Activated naive CD8-positive, alpha-beta T cell treated with anti-CD3 and anti-CD28 coated beads, Interleukin-2, amount 10 ng/mL, durations not matched to agents 7 days and 5 days (primary cell): ENCODE measurements around the gene VCP. TPM values are rescaled to one million over a fixed set of nuclear protein-coding genes. Genes with fewer than 3 reads are reported as not detected.
"Not testable (repeated sequence)": the region's sequence is repeated elsewhere in the genome, so short reads cannot be mapped to it uniquely, and the experiment has no call there.

Source experiments
- ATAC-seq: fragments of 150-1000 bp; cut with Tn5 transposase; one replicate; pipeline ENCODE4 v1.10.0; 2021; ENCODE audit warnings: low read depth, moderate library complexity
- POLR2A ChIA-PET: fragments of 350-600 bp; sonication (Branson Sonifier 250); formaldehyde crosslinking; loops from one replicate; lab custom pipeline; 2021; ENCODE audit warnings: antibody characterized with exemption; lab: Charles Lee
- DNase-seq: peaks from one replicate; pipeline ENCODE4 v3.0.0; 2021
- H3K27ac Mint-ChIP-seq: one replicate; pipeline ENCODE4 v1.8.0; 2022; ENCODE audit warnings: mild to moderate bottlenecking, mixed read lengths
- H3K27me3 Mint-ChIP-seq: one replicate; pipeline ENCODE4 v1.8.0; 2022; ENCODE audit warnings: mild to moderate bottlenecking, moderate library complexity, mixed read lengths
- H3K36me3 Mint-ChIP-seq: one replicate; pipeline ENCODE4 v1.8.0; 2021; ENCODE audit warnings: mild to moderate bottlenecking, mixed read lengths
- H3K4me1 Mint-ChIP-seq: one replicate; pipeline ENCODE4 v1.8.0; 2021; ENCODE audit warnings: mixed read lengths
- H3K4me3 Mint-ChIP-seq: one replicate; pipeline ENCODE4 v1.8.0; 2022; ENCODE audit warnings: mild to moderate bottlenecking, moderate library complexity, mixed read lengths
- H3K9me3 Mint-ChIP-seq: one replicate; pipeline ENCODE4 v1.8.0; 2021; ENCODE audit warnings: mixed read lengths
- total RNA-seq, 2 experiments: library from RNA; stranded (reverse); gene quantifications; one replicate each; pipeline ENCODE4 v1.2.3, GENCODE V29; 2021

VCP gene
- total RNA-seq, 2 experiments from 2014 or later, result 183 to 189 TPM

DNA sequence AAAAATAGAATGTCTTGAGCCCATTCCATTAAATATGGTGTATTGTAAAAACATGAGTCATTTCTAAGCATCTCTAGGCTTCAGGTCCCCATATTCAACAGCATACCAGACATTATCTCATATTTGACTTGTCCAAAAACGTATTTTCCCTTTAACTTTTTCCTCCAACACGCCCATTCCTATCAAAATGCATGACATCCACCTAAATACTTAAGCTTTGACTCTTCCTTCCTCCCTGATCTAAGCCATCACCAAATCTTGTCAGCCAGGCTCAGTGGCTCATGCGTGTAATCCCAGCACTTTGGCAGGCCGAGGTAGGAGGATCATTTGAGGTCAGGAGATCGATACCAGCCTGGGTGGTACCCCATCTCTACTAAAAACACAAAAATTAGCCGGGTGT, 23.9 kb downstream of the VCP start:
- H3K27me3 Mint-ChIP-seq, result no peaks in the 10 kb centered on the region
- no peak overlapping the region for H3K4me3 Mint-ChIP-seq
- no peak overlapping the region for H3K27ac Mint-ChIP-seq

DNA sequence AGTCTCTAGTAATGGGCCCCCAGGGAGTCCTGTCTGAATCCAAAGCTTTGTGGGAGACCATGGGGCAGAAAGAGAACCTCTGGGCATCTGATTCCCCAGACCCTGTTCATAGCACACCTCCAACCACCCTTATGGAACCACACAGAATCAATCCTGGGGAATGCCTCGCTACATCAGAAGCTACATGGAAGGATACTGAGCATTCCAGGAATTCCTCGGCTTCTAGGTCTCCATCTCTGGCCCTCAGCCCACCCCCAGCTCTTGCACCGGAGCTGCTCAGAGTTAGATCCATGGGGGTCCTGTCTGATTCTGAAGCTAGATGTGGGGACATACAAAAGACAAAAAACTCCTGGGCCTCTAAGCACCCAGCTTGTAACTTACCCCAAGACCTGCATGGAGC, 28.4 kb downstream of the VCP start:
- Mint-ChIP-seq H3K27ac (no peak overlapping the region), H3K9me3 (no peaks in the 10 kb centered on the region), H3K4me1 (no peaks in the 10 kb centered on the region), H3K36me3 (peaks cover 10% of the 10 kb centered on the region), H3K4me3 (no peak overlapping the region), H3K27me3 (no peaks in the 10 kb centered on the region)
- ATAC-seq (no peak), DNase-seq (no peak)
- POLR2A ChIA-PET, result no interaction called here

More for the DNA sequence above, 23.9 kb downstream of the VCP start:
- DNase-seq (no peak), ATAC-seq (no peak)
- POLR2A ChIA-PET, result no interaction called here
- Mint-ChIP-seq H3K9me3 (no peaks in the 10 kb centered on the region), H3K36me3 (peaks cover 13% of the 10 kb centered on the region), H3K4me1 (peaks cover 4% of the 10 kb centered on the region)

DNA sequence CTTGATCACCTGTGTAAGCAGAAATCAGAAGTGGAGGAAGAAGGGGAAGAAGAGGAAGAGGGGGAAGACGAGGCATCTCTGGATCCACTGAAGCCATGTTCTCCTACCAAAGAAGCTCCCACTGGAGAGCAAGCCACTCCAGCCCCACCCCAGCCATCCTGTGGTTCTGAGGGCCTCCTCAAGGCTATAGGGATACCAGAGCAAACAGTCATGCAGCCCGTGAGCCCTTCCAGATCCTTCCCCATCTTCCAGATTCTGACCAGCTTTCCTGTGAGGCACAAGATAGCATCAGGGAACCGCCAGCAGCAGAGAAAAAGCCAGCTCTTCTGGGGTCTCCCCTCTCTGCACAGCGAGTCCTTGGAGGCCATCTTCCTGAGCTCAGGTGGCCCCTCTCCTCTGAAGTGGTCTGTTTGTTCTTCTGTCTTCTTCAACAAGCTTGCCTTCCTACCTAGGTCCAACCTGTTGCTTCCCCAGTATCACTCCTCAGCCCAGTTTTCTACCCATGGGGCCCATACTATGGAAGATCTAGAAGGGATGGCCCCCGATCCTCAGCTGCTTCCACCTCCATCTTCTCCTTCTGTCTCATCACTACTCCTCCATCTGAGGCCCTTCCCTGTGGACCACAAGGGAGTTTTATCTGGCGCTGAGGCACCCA, 29.4 kb downstream of the VCP start:
- POLR2A ChIA-PET, result interaction anchor here (1.2 kb wide), 1 partner anchor 9 kb away, joined by 4 read pairs; no protein-coding TSS in a partner anchor
- Mint-ChIP-seq H3K9me3 (no peaks in the 10 kb centered on the region), H3K27me3 (no peaks in the 10 kb centered on the region), H3K27ac (peak overlapping the region; percentile 9), H3K4me3 (no peak overlapping the region), H3K4me1 (no peaks in the 10 kb centered on the region), H3K36me3 (peaks cover 3% of the 10 kb centered on the region)
- ATAC-seq (no peak), DNase-seq (no peak)

DNA sequence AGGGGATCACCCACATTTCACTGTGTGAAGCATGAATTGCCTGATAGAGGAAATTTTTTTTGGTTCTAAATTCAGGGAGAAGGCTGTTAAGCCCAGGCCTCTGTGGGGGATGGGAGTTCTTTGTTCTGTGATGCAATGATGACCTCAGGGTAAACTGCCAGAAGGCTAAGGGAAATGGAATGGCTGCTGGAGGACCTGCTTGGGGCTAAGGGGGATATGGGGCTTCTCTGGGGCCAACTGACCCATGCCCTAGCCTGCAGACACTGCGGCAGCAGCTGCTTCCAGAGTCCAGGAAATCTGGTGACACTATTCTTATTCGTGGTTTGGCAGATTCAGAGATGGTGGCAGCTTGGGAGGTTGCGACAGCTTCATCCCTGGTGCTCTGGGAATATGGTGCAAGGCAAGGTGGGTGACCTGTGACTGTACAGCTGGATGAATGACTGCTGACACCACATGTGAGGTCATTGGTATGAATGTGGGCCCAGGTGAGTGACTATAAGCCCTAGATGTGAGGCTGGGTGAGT, 30.3 kb downstream of the VCP start:
- Mint-ChIP-seq H3K4me1 (no peaks in the 10 kb centered on the region), H3K27ac (no peak overlapping the region), H3K4me3 (no peak overlapping the region), H3K27me3 (no peaks in the 10 kb centered on the region), H3K36me3 (peaks cover 3% of the 10 kb centered on the region), H3K9me3 (no peaks in the 10 kb centered on the region)
- no peak for ATAC-seq
- POLR2A ChIA-PET, result interaction anchor here (1.2 kb wide), 1 partner anchor 10 kb away, joined by 4 read pairs; no protein-coding TSS in a partner anchor
- DNase-seq, result no peak

DNA sequence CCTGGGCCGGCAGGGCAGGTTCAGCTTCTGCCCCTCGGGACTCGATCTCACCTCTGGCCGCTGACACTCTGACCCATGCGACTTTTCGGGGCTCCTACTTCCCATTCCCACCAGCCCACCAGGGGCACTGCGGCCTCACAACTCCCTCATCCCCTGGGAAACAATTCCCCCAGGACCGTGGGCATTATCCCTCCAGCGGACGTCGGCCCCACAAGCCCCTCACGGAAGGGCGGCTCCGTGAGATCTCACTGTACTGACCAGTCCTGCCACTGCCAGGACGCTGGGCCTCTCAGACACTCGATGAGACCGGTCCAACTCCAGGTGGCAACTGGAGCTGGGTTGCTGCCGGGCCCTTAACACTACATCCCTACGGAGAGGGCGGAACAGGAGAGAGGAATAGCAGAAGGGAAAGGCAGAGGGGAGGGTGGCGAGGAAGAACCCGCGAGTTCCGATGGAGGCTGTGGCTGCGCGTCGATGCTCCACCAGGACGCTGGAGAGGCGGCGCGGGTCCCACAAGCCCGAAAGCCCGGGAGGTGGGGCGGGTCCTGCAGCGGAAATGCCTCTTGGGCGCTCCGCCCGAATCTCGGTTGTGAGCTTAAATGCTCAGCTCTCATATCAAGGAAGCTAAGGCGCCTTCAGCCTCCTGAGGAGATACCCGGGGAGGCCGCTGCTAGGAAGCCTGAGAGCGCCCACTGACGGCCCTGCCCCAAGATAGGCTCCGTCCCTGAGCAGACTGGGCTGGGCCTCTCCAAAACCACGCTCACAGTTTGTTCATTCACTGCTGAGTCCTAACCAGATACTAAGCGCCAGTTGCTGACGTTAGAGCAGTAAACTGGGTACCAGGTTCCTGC, 36.3 kb downstream of the VCP start:
- H3K9me3 Mint-ChIP-seq, result no peaks in the 10 kb centered on the region
- peak overlapping the region; percentile 66 for H3K27ac Mint-ChIP-seq
- no peaks in the 10 kb centered on the region for H3K27me3 Mint-ChIP-seq
- peak; percentile 64 for DNase-seq
- POLR2A ChIA-PET, result interaction anchor here (0.8 to 1.3 kb wide), 2 partner anchors 47 to 48 kb away, joined by 3 read pairs; partner anchors contain the start of gene DNAJB5
- peak; percentile 89 for ATAC-seq
- H3K4me1 Mint-ChIP-seq, result peaks cover 7% of the 10 kb centered on the region
- H3K4me3 Mint-ChIP-seq, result peak overlapping the region; percentile 59
- H3K36me3 Mint-ChIP-seq, result peaks cover 3% of the 10 kb centered on the region

DNA sequence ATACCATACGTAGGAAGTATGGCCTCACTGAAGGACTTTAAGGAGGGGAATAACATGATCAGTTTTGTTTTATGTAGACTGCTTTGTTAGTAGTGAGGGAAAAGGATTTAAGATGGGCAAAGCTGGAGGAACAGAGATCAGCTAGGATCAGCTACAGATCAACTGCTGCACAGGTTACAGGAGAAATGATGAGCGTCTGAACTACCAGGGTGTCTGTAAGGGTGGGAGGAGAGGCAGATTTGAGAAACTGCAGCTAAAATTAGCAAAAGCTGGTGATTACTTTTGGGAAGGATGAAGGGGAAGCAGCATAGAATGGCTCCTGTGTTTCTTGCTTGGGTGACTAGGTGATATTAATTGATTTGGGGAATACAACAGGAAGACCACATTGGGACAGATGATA, 39.3 kb downstream of the VCP start:
- Mint-ChIP-seq H3K9me3 (no peaks in the 10 kb centered on the region), H3K4me3 (no peak overlapping the region), H3K4me1 (peaks cover 7% of the 10 kb centered on the region), H3K27me3 (no peaks in the 10 kb centered on the region), H3K27ac (no peak overlapping the region), H3K36me3 (peaks cover 3% of the 10 kb centered on the region)
- DNase-seq (no peak), ATAC-seq (no peak)
- POLR2A ChIA-PET, result no interaction called here

DNA sequence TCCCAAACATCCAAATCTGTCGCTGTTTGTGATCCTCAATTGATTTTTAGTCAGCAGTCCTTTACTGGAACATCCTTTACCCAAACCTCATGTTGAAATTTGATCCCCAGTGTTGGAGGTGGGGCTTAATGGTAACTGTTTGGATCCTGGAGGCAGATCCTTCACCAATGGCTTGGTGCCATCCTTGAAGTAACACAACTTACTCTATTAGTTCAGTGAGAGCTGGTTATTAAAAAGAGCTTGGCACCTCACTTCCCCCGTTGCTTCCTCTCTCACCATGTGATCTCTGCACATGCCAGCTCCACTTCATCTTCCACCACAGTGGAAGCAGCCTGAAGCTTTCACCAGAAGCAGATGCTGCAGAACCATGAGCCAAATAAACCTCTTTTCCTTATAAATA, 42.6 kb downstream of the VCP start:
- Mint-ChIP-seq H3K4me3 (no peak overlapping the region), H3K9me3 (no peaks in the 10 kb centered on the region), H3K4me1 (peaks cover 4% of the 10 kb centered on the region), H3K27ac (no peak overlapping the region), H3K36me3 (peaks cover 3% of the 10 kb centered on the region), H3K27me3 (no peaks in the 10 kb centered on the region)
- POLR2A ChIA-PET, result no interaction called here
- DNase-seq (no peak), ATAC-seq (no peak)

DNA sequence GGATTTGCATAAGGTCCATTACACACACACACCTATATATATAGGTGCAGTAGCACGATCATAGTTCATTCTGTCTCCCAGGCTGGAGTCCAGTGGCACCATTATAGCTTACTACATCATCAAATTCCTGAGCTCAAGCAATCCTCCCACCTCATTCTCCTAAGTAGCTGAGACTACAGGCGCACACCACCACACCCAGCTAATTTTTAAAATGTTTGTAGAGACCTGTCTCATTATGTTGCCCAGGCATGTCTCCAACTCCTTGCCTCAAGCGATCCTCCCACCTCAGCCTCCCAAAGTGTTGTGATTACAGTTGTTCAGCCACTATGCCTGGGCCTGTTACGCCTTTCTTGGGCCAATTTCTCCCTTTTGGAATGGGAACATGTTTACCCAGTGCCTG, 43.2 kb downstream of the VCP start:
- Mint-ChIP-seq H3K27me3 (no peaks in the 10 kb centered on the region), H3K36me3 (peaks cover 3% of the 10 kb centered on the region), H3K9me3 (no peaks in the 10 kb centered on the region), H3K4me3 (no peak overlapping the region), H3K4me1 (peaks cover 4% of the 10 kb centered on the region), H3K27ac (no peak overlapping the region)
- POLR2A ChIA-PET, result interaction anchor here (0.6 kb wide), 1 partner anchor 41 kb away, joined by 3 read pairs; no protein-coding TSS in a partner anchor
- DNase-seq (no peak), ATAC-seq (no peak)

DNA sequence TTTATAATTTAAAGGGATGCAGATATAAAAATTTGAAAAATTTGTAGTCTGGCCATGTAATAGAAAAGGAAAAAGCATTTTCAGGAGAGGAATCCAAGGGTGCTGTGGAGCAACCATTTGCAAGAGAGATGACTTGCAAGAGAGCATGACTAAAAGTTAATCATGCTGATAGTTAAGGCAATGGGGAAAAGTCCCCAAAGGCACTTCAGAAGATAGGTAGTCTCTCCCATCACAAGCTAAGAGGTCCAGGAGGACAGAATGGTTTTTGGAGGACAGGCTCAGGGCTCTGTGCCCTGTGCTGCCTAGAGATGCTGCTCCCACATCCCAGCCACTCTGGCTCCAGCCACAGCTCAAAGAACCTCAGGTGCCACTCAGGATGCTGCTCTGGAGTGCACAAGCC, 44.1 kb downstream of the VCP start:
- H3K4me3 Mint-ChIP-seq, result no peak overlapping the region
- H3K27ac Mint-ChIP-seq, result no peak overlapping the region
- no peak for ATAC-seq
- peaks cover 4% of the 10 kb centered on the region for H3K36me3 Mint-ChIP-seq
- H3K9me3 Mint-ChIP-seq, result no peaks in the 10 kb centered on the region
- H3K4me1 Mint-ChIP-seq, result peaks cover 7% of the 10 kb centered on the region
- no peak for DNase-seq
- POLR2A ChIA-PET, result no interaction called here
- H3K27me3 Mint-ChIP-seq, result no peaks in the 10 kb centered on the region

DNA sequence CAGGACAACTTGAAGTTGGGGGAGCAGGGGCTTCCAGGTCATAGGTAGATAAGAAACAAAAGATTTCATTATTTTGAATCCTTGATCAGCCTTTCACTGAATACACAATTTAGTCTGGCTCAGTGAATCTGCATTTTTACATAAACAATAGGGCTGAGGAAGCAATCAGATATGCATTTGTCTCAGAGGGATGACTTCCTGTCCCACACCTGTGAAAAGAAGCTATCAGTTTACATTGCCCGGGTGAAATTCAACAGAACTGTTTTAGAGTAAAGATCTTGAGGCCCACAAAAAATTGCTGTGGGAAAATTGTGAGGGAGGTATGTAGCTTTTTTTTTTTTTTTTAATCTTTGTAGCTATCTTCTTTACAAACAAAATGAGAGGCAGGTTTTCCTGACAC, 44.6 kb downstream of the VCP start:
- POLR2A ChIA-PET, result no interaction called here
- DNase-seq (no peak), ATAC-seq (no peak)
- Mint-ChIP-seq H3K36me3 (peaks cover 4% of the 10 kb centered on the region), H3K27ac (no peak overlapping the region), H3K4me1 (peaks cover 8% of the 10 kb centered on the region), H3K4me3 (no peak overlapping the region), H3K9me3 (no peaks in the 10 kb centered on the region), H3K27me3 (no peaks in the 10 kb centered on the region)

DNA sequence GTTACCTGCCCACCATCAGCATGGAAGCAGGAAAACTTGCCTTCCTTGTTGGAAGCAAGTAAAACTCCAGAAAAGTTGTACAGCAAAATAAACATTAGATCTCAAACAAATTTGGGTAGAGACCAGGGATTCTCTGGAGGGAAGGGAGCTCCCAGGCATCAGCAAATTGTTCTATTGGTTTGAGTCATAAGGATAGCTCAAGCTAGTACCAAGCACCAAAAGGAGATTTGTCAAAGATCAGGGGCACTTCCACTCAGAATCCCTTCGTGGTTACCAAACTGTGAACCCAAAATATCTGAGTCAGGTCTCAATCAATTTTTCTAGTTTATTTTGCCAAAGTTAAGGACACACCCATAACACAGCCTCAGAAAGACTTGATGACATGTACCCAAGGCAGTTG, 45.1 kb downstream of the VCP start:
- no peaks in the 10 kb centered on the region for H3K27me3 Mint-ChIP-seq
- peaks cover 8% of the 10 kb centered on the region for H3K4me1 Mint-ChIP-seq
- DNase-seq, result no peak
- peaks cover 4% of the 10 kb centered on the region for H3K36me3 Mint-ChIP-seq
- POLR2A ChIA-PET, result no interaction called here
- H3K9me3 Mint-ChIP-seq, result no peaks in the 10 kb centered on the region
- H3K27ac Mint-ChIP-seq, result no peak overlapping the region
- no peak for ATAC-seq
- H3K4me3 Mint-ChIP-seq, result no peak overlapping the region

DNA sequence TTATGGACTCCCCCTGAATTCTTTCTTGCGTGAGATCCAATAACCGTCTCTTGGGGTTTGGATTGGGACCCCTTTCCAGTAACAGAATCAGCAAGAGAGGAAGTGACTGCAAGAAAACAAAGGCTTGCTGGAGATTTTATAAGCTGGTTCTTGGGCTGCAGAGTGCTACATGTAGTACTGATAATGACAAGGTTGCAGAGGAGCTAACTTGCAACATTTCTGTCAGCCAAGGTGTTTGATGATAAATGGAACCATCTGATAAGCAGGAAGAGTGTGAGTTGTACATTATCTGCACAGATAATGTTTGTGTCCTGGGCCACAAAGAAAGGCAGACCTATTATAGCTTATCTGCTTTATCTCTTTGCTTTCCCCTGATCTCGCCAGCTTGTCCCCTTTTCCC, 45.8 kb downstream of the VCP start:
- H3K4me3 Mint-ChIP-seq, result no peak overlapping the region
- DNase-seq, result no peak
- no peaks in the 10 kb centered on the region for H3K27me3 Mint-ChIP-seq
- no peak overlapping the region for H3K27ac Mint-ChIP-seq
- POLR2A ChIA-PET, result no interaction called here
- peaks cover 8% of the 10 kb centered on the region for H3K4me1 Mint-ChIP-seq
- ATAC-seq, result no peak
- no peaks in the 10 kb centered on the region for H3K9me3 Mint-ChIP-seq
- peaks cover 4% of the 10 kb centered on the region for H3K36me3 Mint-ChIP-seq

DNA sequence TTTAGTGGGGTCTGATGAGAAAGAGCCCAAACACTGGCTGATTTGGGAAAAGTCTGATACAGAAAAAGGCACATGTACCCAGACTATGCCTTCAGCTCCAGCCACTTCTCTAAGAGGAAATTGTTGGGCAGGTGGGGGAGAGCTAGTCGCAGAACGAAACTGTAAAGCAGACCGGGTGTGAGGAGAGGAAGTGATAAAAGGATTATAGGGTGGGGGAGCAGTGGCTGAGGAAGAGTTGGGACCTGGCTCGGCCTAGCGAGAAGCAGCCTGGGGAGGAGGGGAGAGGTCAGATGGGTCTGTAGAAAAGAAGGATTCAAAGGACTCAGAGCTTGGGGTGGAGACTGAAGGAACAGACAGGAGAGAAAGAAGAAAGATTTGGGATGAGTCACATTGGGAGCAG, 49.0 kb downstream of the VCP start:
- POLR2A ChIA-PET, H3K4me1 Mint-ChIP-seq: not testable (repeated sequence)
- peak overlapping the region; percentile 28 for H3K4me3 Mint-ChIP-seq

More for the DNA sequence above, 49.0 kb downstream of the VCP start:
- DNase-seq, ATAC-seq, H3K27me3 Mint-ChIP-seq, H3K36me3 Mint-ChIP-seq, H3K9me3 Mint-ChIP-seq: not testable (repeated sequence)
- H3K27ac Mint-ChIP-seq, result peak overlapping the region; percentile 23
